Measurements from ENCODE around the gene EPHB4.

DNA sequence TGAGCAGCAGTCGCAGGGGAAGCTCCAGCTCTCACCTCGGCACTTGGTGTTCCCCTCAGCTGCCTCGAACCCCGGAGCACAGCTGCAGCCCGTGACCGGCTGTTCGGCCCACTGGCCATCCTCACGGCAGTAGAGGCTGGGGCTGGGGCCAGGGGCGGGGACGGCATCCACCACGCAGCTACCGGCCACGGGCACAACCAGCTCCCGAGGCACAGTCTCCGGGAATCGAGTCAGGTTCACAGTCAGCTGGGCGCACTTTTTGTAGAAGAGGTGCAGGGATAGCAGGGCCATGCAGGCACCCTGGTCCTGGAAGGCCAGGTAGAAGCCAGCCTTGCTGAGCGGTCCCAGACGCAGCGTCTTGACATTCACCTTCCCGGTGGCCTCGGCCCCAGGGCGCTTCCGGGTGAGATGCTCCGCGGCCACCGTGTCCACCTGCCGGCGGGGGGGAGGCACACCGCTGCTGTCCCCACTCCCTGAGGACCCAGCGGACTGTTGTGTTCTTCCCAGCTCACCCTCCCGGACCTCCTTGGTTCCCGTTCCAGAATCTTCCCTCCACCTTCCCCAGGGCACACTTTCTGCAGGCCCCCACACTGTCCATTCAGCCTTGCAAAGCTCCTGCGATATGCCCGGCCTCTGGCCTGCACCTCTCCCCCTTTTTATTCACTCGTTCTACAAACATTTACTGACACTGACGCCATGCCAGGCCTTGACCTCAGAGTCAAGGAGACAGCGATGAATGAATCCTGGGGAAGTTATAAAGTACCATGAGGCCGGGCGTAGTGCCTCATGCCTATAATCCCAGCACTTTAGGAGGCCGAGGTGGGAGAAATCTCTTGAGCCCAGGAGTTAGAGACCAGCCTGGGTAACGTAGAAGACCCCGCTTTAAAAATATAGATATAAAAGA, 4.8 kb downstream of the EPHB4 start:
- TF ChIP-seq CTCF (IDR thresholded peaks at IDR 0.05) (no peak), POLR2AphosphoS5 (IDR thresholded peaks at IDR 0.05) (no peak)
